ENCODE data around the gene C1QTNF3.

DNA sequence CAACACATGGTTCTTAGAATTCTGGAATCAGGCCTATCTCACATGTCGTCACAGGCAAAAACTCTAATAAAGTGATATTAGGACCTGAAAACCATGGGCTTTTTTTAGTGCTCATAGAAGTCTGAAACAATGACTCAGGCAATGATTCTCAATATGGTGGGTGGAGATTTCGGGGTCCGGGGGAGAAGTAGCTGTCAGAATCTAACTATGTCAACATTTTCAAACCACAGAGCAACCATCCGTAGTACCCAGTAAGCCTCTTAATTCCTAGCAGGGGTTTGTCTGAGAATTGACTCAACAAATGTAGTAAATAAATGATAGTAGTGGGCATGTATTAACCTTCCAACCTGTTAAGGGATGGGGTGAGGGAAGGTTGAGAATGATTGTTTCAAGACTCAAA is 37.8 kb downstream of the C1QTNF3 start:
- TF ChIP-seq, protein P1, sequence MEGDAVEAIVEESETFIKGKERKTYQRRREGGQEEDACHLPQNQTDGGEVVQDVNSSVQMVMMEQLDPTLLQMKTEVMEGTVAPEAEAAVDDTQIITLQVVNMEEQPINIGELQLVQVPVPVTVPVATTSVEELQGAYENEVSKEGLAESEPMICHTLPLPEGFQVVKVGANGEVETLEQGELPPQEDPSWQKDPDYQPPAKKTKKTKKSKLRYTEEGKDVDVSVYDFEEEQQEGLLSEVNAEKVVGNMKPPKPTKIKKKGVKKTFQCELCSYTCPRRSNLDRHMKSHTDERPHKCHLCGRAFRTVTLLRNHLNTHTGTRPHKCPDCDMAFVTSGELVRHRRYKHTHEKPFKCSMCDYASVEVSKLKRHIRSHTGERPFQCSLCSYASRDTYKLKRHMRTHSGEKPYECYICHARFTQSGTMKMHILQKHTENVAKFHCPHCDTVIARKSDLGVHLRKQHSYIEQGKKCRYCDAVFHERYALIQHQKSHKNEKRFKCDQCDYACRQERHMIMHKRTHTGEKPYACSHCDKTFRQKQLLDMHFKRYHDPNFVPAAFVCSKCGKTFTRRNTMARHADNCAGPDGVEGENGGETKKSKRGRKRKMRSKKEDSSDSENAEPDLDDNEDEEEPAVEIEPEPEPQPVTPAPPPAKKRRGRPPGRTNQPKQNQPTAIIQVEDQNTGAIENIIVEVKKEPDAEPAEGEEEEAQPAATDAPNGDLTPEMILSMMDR (IDR thresholded peaks at IDR 0.05) = no peak
- TF ChIP-seq EP300 (IDR thresholded peaks at IDR 0.05) = no peak
